ENCODE results near the gene SLC5A11.
"Not testable (repeated sequence)": the region's sequence is repeated elsewhere in the genome, so short reads cannot be mapped to it uniquely, and the experiment has no call there.

SLC5A11 gene, protein sequence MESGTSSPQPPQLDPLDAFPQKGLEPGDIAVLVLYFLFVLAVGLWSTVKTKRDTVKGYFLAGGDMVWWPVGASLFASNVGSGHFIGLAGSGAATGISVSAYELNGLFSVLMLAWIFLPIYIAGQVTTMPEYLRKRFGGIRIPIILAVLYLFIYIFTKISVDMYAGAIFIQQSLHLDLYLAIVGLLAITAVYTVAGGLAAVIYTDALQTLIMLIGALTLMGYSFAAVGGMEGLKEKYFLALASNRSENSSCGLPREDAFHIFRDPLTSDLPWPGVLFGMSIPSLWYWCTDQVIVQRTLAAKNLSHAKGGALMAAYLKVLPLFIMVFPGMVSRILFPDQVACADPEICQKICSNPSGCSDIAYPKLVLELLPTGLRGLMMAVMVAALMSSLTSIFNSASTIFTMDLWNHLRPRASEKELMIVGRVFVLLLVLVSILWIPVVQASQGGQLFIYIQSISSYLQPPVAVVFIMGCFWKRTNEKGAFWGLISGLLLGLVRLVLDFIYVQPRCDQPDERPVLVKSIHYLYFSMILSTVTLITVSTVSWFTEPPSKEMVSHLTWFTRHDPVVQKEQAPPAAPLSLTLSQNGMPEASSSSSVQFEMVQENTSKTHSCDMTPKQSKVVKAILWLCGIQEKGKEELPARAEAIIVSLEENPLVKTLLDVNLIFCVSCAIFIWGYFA

DNA sequence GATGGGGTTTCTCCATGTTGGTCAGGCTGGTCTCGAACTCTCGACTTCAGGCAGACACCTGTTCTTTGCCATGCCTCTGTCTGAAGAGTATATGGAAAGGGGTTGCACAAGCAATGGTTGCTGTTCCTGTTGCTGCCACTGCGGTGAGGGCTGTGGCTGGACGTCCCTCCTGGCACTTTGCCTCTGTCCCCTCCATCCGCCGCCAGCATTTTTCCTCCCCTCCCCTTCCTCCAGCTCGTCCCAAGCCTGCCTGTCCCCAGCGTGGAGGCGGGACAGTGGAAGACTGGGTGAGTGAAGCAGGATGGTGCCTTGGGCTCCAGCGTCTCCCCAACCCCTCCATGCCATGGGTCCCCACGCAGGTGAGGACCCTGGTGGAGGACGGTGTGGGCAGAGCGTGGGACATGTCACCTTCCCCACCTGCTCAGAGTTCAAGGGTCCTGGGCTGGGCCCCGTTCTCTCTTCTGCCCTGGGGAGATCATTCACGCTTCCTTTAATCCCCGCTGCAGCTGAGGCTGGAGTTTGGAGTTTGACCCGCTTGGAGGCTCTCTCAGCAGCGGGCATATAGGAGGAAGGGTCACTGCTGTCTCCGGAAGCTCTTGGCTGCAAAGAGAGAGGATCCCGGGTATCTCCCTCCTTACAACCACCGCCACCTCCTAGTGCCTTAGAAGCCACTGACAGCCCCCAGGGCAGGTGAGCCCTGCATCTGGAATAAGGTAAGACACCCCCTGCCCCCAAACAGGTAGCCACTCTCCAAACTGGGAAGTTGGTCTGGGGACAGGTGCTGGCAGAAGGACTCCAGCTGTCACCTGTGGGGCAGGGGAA is at the start of gene SLC5A11:
SLC5A11 (plus strand) TSS at position 238 of the 822 bp plus-strand sequence. CDS start 12,681 bp downstream, outside the sequence.
- DNase-seq = no peak

DNA sequence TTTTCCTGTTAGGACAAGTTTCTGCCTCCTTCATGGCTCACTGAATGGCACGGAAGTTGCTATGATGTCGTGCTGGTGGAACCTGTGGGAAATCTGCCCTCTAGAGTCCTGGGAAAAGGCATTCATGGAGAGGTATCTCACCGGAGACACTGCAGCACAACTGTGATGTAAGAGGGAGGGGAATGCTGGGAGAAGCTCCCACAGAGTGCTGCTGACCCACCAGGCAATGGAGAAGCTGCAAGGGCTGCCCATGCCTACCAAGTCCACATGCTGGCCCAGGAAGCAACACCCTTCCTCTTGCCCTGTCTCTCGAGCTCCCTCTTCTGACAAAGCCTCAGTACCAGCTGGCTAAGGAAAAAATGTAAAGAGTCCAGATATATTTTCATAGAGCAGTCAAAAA is 45.2 kb upstream of the SLC5A11 start:
- DNase-seq = no peak

DNA sequence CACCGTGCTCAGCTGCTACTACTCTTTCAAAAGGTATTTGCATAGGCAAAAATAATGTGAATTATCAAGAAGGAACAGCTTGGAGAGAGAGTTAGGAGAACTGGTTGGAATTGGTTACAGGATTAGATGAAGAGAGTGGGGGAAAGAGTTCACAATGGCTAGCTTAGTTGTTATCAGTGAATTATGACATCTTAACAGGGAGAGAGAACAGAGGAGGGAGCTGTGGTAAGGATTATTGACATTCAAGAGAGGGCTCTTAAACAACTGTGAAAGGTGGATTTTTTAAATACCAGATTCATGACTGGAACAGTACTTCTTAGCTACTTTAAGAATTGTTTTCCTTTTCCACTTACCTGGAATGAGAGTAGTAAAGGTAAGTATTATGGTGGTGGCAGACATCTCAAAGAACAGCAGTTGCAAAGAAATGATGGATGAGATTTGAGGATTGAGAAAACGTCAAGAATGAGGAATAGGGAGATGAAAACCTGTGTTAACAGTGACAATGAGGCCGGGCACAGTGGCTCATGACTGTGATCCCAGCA is 43.9 kb upstream of the SLC5A11 start:
- DNase-seq = no peak

DNA sequence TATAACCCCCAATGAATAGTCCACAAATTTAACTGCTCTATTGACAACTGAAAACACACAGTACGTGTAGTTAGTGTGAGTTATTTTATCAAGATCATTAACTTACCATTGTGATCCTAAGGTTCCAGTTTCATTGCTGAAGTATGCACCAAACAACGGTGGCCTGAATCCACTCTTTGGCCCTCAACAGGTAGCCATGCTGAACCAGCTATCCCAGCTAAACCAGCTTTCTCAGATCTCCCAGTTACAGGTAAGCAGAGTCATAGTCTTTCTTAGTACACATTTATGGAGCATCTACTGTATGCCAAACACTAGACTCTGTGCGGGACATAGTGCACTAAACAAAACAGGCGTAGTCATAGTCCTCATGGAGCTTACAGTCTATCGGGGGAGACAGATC is 40.3 kb upstream of the SLC5A11 start:
- no peak for DNase-seq

DNA sequence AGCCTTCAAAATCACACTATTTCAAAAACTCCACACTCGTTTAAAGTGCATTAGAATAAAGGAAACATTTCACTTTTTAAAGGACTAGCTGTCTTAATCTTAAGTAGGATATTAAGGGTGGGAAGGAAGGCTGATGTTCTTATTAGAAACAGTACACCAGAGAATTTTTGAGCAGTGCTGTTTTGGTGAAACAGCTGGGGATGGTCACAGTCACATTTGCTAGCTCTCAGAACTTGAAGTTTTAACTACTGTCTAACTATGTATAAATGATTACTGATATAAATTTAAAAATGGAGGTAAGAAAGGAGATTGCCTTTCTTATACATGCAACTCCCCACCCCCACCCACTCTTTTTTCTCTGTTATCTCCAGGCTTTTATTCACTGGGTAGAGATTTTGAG is 38.5 kb upstream of the SLC5A11 start:
- DNase-seq = no peak

DNA sequence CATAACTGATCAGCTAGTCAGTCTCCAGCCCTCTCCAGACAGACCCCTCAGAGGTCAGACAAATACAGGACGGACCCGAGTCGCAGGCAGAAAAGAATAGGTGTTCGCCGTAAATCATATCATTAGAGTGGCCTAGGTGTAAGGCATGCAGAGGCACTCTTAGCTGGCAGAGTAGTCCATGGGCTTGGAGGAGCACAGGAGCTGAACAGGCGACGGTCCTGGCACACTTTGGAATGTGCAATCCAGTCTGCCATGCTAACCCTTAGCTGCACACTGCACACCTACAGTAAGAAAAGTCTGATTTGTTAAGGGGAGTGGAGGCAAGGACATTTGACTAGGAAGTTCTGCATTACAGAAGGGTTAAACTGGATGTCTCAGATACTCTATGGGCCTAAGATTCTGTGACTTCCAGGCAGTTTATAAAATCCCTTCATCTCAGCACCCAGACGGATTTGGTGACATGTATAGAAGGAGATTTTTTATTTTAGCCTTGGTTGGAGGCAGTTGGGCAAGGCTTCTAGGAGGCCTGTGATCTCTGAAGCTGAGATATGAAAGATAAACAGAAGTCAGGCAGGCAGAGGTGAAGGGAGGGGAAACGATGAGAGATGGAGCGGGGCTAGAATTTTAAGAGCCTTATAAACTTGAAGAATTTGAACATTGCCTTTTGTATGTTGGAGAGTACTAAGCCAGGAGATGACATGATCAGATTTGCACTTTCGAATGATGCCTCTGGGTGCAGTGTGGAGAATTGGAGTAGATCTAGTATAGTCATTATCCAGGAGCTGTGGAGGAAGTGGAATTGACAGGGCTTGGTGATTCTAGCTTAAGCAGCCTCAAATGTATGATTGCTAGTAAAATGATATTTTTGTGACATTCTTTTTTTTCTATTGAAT is 34.6 kb upstream of the SLC5A11 start:
- no peak for DNase-seq

DNA sequence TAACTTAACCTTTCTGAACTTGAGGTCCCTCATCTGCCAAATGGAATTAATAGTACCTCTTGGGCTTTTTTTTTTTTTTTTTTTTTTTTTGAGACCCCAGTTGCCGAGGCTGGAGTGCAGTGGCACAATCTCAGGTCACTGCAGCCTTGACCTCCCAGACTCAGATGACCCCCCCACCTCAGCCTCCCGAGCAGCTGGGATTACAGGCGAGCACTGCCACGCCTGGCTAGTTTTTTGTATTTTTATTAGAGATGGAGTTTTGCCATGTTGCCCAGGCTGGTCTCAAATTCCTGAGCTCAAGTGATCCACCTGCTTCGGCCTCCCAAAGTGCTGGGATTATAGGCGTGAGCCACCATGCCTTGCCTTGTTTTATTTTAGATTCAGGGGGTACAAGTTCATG is 33.0 kb upstream of the SLC5A11 start:
- not testable (repeated sequence) for DNase-seq

DNA sequence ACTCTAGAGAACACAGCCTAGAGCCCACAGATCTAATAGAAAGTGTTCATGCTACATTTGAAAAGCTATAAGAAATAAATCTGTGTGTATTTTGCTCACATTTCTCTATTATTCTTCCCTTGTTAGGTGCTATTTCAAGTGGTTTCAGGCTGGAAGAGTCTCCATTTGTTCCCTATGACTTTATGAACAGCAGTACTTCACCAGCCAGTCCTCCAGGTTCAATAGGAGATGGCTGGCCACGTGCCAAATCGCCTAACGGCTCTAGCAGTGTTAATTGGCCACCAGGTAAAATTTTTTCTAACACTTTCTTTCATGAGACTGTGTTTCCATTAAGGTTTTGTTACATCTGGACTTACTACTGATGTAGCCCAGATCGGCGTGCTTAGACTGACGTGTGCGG is 30.7 kb upstream of the SLC5A11 start:
- no peak for DNase-seq

DNA sequence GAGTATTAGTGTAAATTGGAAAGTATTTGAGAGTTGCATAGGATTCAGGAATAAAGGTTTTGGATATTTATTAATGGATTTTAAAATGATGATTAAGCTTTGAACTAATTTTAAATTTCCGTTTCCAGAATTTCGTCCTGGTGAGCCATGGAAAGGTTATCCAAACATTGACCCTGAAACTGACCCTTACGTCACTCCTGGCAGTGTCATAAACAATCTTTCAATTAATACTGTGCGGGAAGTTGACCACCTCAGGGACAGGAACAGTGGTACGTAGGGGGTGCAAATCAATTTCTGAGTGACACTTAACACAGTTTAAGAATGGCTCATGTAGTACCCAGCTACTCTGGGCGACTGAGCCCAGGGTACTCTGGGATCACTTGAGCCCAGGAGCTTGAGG is 29.1 kb upstream of the SLC5A11 start:
- DNase-seq = no peak

DNA sequence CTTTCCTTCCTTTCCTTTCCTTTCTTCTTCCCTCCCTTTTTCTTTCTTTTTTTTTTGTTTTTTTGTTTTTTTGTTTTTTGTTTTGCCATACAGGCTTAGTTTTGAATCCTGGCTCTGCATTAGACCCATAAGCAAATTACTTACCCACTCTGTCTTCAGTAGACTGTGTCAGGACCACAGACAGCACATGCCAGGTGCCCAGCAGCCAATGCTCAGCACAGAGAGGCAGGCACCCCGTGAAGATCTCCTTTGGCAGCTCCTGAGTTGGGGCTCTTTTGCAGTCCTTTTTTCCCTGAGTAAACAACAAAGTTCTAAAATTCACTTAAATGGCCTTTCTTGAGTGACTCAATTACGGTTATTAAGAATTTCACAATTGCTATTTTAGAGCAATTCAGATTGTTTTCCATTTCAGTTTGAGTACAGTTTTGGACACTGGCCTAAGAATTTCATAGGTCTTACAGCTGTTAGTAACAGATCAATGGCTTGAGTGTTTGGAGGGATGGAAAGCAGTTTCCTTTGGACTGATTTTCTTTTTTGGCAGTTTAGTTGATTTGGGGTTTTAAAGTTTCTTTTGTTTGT is 26.2 kb upstream of the SLC5A11 start:
- DNase-seq = no peak

DNA sequence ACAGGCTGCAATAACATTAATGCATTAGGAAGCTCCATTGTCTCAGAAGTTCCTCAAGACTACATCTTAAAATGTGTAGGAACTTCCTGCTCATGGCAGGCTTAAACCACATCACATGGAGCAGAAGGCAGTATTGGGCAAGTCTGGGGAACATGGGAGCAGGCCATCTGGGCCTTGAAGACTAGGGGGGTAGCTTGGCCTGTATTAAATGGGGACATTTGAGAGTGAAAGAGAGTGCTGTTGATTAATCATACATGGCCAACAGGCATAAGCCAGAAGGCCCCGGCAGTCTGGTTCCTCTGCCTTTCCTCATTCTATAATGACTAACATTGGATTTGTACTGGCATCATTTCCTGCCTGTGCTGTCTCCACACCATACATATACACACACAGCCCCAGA is 25.2 kb upstream of the SLC5A11 start:
- no peak for DNase-seq

DNA sequence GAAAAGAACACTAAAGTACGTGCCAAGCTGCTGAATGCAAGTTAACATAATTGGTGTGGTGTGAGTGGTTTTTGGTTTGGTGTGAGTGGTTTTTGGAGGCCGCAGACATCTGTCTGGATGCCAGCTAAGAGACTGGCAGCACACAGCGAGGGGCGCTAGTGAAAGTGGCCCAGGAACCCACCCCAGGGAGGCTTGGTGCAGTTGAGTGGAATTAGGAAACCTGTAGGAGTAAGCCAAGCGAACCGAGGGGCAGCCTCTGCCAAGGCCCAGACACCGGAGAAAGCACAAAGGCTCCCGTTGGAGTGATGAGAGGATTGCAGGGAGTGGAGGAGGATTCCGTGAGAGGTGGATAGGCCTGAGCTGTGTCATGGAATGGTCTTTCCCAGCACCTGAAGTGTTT is 24.6 kb upstream of the SLC5A11 start:
- no peak for DNase-seq

DNA sequence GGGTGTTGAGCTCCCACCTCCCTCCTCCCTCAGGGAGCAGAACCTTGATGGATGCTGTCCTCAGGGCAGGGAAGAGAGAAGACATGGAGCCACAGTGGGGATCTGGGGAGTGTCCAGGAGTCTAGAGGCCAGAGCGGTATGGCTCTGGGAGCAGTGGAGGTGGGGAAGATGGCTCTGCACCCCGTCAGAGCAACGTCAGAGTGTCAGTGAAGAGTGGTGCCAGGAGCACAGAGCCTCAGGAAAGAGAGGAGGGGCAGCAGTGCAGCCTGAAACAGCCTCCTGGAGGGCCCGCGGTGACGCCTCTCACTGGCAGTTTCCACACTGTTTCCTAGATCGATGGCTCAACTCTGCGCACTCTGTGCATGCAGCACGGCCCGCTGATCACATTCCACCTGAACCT is 23.2 kb upstream of the SLC5A11 start:
- DNase-seq = no peak

DNA sequence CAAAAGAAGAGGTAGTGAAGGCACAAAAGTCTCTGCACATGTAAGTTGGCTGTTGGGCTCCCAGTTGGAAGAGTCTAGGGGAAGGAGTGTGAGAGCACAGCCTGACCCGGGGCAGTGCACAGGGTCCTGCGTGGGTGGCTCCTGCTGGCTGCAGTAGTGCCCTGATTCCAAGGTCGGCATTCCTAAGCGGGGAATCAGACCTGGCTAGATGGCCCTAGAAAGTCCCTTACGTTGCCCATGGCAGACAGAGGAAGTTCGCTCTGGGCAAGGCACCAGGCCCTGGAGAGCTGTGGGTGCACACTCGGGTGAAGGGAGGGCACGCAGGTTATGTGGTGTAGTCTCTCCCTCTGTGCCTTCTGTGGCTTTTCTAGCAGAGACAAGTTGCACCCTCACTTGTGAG is 22.8 kb upstream of the SLC5A11 start:
- no peak for DNase-seq

DNA sequence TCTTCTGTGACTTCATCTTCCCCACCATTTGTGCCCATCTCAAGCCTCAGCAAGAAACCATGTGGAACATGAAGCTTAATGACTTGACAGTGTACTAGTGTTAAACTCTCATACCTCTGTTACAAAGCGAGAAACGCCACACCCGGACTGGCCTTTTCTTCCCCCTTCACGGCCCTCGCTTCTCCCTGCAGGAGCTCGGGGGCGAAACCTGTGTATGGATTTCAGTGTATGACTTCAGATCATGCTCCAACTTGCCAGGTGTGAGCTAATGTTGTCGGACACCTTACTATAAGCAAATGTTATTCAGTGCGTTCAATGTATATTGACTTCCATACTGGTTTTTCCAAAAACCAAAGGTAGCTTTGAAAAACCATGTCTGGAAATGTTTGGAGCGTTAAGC is 20.1 kb upstream of the SLC5A11 start:
- no peak for DNase-seq

DNA sequence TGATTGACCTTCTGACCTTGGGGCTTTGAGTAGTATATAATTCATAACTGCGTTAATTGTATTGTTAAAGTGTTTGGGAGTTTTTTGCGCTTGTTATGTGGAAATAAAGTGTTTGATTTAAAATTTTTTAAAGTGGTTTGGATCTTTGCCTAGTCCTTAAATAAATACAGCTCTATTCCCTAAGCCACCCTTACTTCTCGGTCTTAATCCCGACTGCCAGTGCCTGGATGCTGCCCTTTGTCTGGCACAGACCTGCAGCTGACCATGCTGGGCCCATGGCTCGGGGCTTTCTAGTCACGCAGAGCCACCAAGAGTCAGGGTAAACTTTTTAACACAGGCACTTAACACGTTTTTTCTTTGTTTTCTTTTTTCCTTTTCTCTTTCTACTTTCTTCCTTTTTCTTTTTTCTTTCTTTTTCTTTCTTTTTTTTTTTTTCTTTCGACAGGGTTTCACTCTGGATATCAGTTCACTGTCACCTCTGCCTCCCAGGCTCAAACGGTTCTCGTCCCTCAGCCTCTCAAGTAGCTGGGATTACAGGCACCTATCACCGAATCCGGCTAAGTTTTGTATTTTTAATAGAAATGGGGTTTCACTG is 19.6 kb upstream of the SLC5A11 start:
- DNase-seq = no peak

DNA sequence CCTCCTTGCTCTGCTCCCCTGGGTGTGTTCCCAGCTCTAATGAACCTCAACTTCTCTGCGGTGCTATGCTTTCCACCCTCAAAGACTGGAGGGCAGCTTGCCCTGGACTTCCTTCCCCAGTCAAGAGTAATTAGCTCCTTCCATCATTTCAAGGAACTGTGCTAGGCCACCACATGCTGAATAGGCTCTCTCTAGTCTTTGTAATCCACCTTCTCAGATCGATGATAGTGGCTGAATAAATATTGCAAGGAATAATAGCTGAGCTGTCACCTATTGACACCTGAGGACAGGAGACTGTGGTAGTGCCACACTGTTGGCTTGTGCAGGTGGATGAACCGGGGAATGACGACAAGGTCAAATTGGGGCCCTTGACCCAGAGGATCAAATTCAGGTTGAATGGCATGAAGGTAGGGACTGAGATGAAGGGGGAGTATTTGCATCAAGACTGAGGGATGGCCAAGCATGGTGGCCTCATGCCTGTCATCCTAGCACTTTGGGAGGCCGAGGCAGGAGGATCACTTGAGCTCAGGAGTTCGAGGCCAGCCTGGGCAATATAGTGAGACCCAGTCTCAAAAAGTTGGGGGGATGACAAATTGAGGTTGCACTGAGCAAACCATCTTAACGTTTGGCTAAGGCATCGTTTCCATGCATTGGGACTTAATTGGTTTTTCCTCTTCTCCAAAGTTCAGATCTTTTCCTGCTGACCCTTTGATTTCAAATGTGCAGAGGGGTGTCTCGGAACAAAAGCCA is 18.8 kb upstream of the SLC5A11 start:
- DNase-seq = no peak

DNA sequence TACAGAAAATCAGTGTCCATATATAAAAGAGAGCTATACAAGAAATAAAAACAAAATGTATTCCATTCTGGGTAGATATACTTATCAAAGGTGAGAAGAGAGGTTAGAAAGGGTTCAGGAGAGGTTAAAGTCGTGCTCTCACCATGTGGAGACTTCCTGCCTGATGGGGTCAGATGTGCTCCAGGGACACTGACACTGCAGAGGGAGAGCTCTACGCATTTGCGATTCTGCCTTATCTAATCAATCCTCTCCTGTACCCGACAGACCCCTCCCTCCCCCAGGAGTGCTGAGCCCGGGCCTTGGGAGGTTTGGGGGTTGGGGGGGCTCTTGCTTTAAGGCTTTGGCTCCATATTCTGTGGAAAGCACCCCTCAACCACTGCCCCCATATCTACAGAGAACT is 16.6 kb upstream of the SLC5A11 start:
- DNase-seq = no peak

DNA sequence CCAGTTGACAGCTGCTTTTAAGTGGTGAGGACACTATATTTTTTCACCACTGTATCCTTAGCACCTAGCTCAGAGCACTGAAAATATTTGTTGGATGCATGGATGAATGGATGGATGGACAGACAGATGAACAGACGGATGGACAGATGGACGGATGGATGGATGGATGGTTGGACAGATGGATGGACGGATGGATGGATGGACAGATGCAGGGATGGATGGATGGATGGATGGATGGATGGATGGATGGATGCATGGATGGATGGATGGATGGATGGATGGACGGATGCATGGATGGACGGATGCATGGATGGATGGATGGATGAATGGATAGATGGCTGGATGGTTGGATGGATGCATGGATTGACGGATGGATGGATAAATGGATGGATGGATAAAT is 12.4 kb upstream of the SLC5A11 start:
- no peak for DNase-seq

DNA sequence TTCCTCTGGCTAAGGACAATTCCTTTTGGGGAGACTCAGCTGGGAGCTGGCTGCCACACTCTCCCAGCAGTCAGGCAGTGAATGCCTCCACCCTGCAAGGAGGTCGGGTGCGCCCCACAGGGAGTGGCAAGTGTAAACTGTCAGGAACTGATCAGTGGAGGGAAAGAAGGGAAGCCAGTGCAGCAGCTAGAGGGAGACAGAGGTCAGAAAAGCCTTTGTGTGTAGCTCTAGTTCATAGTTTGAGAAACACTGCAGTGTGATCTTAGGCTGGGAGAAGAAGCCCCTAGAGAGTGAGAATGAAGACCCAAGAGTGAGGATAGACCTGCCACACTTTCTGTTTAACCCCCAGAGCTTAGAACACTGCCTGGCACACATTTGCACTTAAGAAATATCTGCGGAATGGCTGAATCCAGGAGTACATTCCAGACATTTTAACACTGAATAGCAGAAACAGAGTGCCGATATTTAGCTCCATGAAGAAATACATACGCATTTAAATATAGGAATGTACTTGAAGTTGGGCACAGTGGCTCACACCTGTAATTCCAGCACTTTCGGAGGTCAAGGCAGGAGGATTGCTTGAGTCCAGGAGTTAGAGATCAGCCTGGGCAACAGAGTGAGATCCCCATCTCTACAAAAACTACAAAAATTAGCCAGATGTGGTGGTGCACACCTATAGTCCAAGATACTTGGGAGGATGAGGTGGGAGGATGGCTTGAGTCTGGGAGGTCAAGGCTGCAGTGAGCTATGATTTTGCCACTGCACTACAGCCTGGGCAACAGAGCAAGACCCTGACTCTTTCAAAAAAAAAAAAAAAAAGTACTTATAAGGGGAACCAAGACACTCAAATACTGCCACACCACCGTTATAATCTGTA is 11.1 kb upstream of the SLC5A11 start:
- DNase-seq = no peak

Data from NCI-H1048 (cell line).